ENCODE data around the gene SMARCB1.

Gene SMARCB1

GRCh38 chr22:23875801-23876200 lies 89.0 kb downstream of the SMARCB1 start:
- no peaks in the 10 kb centered on the region for H3K36me3 ChIP-seq (ENCODE audit: low read depth)
- H3K9me3 ChIP-seq (ENCODE audit: severe bottlenecking), result no peaks in the 10 kb centered on the region
- H3K27me3 ChIP-seq (ENCODE audit: insufficient read depth, poor library complexity, severe bottlenecking), result no peaks in the 10 kb centered on the region
- no peak for DNase-seq (ENCODE audit: low spot score)
- TF ChIP-seq, protein P1, sequence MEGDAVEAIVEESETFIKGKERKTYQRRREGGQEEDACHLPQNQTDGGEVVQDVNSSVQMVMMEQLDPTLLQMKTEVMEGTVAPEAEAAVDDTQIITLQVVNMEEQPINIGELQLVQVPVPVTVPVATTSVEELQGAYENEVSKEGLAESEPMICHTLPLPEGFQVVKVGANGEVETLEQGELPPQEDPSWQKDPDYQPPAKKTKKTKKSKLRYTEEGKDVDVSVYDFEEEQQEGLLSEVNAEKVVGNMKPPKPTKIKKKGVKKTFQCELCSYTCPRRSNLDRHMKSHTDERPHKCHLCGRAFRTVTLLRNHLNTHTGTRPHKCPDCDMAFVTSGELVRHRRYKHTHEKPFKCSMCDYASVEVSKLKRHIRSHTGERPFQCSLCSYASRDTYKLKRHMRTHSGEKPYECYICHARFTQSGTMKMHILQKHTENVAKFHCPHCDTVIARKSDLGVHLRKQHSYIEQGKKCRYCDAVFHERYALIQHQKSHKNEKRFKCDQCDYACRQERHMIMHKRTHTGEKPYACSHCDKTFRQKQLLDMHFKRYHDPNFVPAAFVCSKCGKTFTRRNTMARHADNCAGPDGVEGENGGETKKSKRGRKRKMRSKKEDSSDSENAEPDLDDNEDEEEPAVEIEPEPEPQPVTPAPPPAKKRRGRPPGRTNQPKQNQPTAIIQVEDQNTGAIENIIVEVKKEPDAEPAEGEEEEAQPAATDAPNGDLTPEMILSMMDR (IDR thresholded peaks at IDR 0.05; ENCODE audit: poor library complexity, severe bottlenecking), result no peak
- H3K4me1 ChIP-seq (ENCODE audit: insufficient read depth, poor library complexity, severe bottlenecking), result no peaks in the 10 kb centered on the region
- H3K4me3 ChIP-seq (ENCODE audit: severe bottlenecking), result no peak overlapping the region
- no peak overlapping the region for H3K27ac ChIP-seq (ENCODE audit: poor library complexity, severe bottlenecking)
- ATAC-seq (ENCODE audit: low read depth), result no peak

- H3K4me1 ChIP-seq (ENCODE audit: insufficient read depth, poor library complexity, severe bottlenecking), result no peaks in the 10 kb centered on the region
- no peak overlapping the region for H3K27ac ChIP-seq (ENCODE audit: poor library complexity, severe bottlenecking)
- H3K27me3 ChIP-seq (ENCODE audit: insufficient read depth, poor library complexity, severe bottlenecking), result no peaks in the 10 kb centered on the region
- DNase-seq (ENCODE audit: low spot score), result no peak
- TF ChIP-seq, protein P1 (IDR thresholded peaks at IDR 0.05; ENCODE audit: poor library complexity, severe bottlenecking), result no peak
- H3K4me3 ChIP-seq (ENCODE audit: severe bottlenecking), result no peak overlapping the region
- no peaks in the 10 kb centered on the region for H3K36me3 ChIP-seq (ENCODE audit: low read depth)
- H3K9me3 ChIP-seq (ENCODE audit: severe bottlenecking), result no peaks in the 10 kb centered on the region
- no peak for ATAC-seq (ENCODE audit: low read depth)
Observed at GRCh38 chr22:23877566-23877965, 90.8 kb downstream of the SMARCB1 start.

- H3K36me3 ChIP-seq (ENCODE audit: low read depth), result no peaks in the 10 kb centered on the region
- no peaks in the 10 kb centered on the region for H3K27me3 ChIP-seq (ENCODE audit: insufficient read depth, poor library complexity, severe bottlenecking)
- no peak for ATAC-seq (ENCODE audit: low read depth)
- H3K4me1 ChIP-seq (ENCODE audit: insufficient read depth, poor library complexity, severe bottlenecking), result no peaks in the 10 kb centered on the region
- no peak overlapping the region for H3K4me3 ChIP-seq (ENCODE audit: severe bottlenecking)
- H3K27ac ChIP-seq (ENCODE audit: poor library complexity, severe bottlenecking), result no peak overlapping the region
- TF ChIP-seq, protein P1 (IDR thresholded peaks at IDR 0.05; ENCODE audit: poor library complexity, severe bottlenecking), result no peak
- H3K9me3 ChIP-seq (ENCODE audit: severe bottlenecking), result no peaks in the 10 kb centered on the region
- DNase-seq (ENCODE audit: low spot score), result no peak
Observed at GRCh38 chr22:23878219-23878618, 91.5 kb downstream of the SMARCB1 start.

GRCh38 chr22:23882370-23882769 lies 95.6 kb downstream of the SMARCB1 start:
- ATAC-seq (ENCODE audit: low read depth), result no peak
- no peaks in the 10 kb centered on the region for H3K4me1 ChIP-seq (ENCODE audit: insufficient read depth, poor library complexity, severe bottlenecking)
- TF ChIP-seq, protein P1 (IDR thresholded peaks at IDR 0.05; ENCODE audit: poor library complexity, severe bottlenecking), result no peak

DNA sequence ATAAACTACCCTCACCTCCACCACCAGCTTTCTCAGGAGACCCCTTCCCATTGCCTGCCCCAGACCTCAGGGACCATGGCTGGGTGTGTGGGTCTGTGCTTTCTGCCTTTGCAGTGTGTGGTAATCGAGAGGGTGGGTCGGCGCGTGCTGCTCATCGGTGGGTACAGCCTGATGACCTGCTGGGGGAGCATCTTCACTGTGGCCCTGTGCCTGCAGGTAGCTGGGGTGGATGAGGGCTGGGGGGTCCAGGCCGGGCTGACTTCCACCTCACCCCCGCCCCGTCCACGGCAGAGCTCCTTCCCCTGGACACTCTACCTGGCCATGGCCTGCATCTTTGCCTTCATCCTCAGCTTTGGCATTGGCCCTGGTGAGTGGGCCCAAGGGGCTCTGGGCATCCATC lies 96.9 kb downstream of the SMARCB1 start:
- TF ChIP-seq, protein P1 (IDR thresholded peaks at IDR 0.05; ENCODE audit: poor library complexity, severe bottlenecking), result no peak
- Histone ChIP-seq H3K4me3 (ENCODE audit: severe bottlenecking) (no peak overlapping the region), H3K9me3 (ENCODE audit: severe bottlenecking) (no peaks in the 10 kb centered on the region), H3K27me3 (ENCODE audit: insufficient read depth, poor library complexity, severe bottlenecking) (no peaks in the 10 kb centered on the region), H3K36me3 (ENCODE audit: low read depth) (no peaks in the 10 kb centered on the region), H3K27ac (ENCODE audit: poor library complexity, severe bottlenecking) (no peak overlapping the region), H3K4me1 (ENCODE audit: insufficient read depth, poor library complexity, severe bottlenecking) (peaks cover 6% of the 10 kb centered on the region)
- no peak for ATAC-seq (ENCODE audit: low read depth)
- DNase-seq (ENCODE audit: low spot score), result no peak

More at GRCh38 chr22:23882370-23882769, 95.6 kb downstream of the SMARCB1 start:
- no peaks in the 10 kb centered on the region for H3K27me3 ChIP-seq (ENCODE audit: insufficient read depth, poor library complexity, severe bottlenecking)
- no peak for DNase-seq (ENCODE audit: low spot score)
- H3K9me3 ChIP-seq (ENCODE audit: severe bottlenecking), result no peaks in the 10 kb centered on the region
- no peak overlapping the region for H3K27ac ChIP-seq (ENCODE audit: poor library complexity, severe bottlenecking)
- H3K4me3 ChIP-seq (ENCODE audit: severe bottlenecking), result no peak overlapping the region
- no peaks in the 10 kb centered on the region for H3K36me3 ChIP-seq (ENCODE audit: low read depth)

Data from RWPE2 (cell line).